ENCODE data around the gene MYO7B.
A peak's percentile ranks its signal among the peaks of the same experiment; 100 is the strongest.

MYO7B gene

DNA sequence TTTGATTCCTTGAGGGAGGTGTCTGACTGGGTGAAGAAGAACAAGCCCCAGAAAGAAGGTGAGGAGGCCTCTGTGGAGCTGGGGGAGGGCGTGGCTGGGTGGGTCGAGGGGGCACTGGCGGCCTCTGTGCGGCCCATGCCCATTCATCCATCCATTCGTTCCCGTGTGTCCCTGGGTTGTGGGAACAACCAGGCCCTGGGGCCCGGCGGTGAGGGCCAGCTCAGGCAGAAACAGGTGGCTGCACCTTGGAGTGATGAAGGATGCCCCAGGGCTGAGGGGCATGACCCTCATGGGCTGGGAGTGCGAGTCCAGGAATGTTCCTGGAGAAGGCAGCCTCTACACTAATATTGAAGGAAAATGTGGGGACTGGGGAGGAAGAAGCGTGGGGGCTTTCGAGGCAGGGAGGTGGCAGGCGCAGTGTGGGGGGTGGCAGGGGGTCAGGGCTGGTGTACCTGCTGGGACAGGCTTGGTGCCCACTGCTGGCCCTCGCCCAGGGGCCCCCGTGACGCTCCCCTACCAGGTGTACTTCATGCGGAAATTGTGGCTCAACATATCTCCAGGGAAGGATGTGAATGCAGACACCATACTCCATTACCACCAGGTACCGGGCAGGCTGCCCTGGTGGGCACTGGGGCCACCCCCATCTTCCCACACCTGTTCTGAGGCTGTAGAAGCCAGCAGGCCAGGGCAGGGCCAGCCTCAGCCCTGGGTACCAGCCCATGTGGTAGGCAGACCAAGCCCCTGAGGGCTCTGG, 99.3 kb downstream of the MYO7B start:
- DNase-seq: no peak

DNA sequence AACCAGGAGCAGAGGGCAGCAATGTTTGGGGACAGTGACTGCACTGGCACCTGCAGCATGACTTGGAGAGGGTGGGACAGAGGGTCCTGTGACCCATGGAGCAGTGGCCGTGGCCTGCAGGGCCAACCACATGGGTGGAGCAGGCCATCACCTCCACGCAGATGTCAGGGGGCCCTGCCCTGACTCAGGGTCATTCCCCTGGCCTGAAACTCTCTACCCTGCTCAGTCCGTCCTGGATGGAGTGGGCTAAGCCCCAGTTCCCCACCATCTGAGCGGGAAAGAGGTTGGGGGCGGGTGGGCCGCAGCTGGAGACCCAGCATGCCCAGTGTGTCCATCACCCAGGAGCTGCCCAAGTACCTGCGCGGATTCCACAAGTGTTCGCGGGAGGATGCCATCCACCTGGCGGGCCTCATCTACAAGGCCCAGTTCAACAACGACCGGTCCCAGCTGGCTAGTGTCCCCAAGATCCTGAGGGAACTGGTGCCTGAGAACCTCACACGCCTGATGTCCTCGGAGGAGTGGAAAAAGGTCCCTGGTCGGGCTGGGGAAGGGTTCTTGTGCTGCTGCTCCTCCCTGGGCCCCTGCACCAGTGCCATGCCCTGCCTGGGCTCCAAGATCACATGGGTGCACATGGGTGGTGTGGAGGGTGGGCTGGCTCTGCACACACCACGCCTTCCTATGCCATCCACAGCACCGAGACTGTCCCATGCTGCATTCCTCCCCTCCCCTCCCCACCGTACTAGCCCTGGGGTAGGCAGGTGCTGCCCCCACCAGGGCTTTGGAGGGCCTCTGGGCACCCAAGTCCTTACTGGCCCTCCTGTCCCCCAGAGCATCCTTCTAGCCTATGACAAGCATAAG, 100.1 kb downstream of the MYO7B start:
- no peak for DNase-seq

DNA sequence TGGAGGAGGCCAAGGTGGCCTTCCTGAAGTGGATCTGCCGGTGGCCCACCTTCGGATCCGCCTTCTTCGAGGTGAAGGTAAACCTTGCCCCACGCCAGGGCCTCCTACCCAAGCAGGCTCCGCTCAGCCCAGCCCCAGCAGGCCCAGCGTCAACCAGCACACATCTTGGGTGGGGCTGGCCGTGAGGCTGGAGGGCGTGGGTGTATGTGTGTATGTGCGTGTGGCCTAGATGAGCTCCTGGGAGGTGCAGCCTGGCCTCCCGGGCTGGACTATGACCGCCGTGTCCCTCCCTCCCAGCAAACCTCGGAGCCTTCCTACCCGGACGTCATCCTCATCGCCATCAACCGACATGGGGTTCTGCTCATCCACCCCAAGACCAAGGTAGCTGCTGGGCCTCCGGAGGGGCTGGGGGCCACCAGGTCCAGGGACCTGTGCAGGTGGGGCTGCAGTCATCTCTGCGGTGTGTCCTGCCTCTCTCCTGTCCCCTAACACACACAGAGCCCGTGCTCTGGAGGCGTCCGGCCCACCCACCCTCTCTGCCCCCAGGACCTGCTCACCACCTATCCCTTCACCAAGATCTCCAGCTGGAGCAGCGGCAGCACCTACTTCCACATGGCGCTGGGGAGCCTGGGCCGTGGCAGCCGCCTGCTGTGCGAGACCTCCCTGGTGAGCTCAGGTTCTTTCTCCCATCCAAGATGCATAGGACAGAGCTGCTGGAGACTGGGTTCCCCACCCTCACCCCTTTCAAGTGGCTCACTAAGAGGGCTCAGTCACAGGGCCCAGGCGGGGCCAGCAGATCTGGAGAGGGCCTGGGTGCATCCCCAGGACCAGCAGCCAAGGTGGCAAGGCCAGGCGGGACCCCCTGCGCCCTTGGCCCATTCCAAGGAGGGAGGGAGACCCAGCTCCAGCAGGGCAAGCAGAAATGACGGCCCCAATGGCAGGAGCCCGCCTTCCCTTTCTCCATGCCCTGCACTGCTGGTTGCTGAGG, 101.1 kb downstream of the MYO7B start:
- DNase-seq: no peak

DNA sequence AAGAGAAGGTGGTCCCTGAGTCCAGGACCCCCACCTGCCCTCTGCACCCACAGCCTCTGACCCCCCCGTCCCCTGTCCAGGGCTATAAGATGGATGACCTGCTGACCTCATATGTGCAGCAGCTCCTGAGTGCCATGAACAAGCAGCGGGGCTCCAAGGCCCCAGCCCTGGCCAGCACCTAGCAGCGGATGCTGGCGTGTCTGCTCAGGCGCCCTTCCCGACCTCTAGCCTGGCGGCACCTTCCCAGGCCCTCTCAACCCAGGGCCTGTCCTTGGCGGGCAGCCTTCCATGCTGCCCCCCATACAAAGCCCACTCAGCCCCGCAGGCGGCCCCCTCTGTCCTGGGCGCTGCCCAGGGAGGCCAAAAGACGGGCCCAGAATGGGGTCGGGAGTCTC, 101.8 kb downstream of the MYO7B start:
- DNase-seq: no peak

DNA sequence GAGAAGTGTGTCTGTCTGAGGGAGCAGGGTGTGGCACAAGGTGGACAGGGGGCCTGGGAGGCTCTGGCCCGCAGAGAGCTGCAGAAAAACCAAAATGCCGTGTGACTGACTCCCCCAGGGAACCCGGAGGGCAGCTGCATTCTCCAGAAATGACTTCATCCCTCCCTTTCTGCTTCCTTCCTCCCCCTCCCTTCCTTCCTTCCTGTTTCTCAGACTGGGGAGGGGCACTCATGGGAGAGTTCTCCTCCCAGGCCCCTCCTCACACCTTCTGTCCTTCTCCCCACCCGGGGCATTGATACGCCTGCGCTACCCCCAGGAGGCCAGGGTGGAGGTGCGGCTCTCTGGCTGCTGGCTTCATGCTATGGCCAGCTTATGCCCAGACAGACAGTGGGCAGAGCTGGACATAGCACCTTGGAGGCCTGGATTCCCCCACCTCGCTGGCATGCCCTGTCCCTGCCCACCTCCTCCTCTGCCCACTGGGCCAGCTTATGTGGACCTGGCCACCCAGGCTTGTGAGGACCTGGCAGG, 102.3 kb downstream of the MYO7B start:
- no peak for DNase-seq

DNA sequence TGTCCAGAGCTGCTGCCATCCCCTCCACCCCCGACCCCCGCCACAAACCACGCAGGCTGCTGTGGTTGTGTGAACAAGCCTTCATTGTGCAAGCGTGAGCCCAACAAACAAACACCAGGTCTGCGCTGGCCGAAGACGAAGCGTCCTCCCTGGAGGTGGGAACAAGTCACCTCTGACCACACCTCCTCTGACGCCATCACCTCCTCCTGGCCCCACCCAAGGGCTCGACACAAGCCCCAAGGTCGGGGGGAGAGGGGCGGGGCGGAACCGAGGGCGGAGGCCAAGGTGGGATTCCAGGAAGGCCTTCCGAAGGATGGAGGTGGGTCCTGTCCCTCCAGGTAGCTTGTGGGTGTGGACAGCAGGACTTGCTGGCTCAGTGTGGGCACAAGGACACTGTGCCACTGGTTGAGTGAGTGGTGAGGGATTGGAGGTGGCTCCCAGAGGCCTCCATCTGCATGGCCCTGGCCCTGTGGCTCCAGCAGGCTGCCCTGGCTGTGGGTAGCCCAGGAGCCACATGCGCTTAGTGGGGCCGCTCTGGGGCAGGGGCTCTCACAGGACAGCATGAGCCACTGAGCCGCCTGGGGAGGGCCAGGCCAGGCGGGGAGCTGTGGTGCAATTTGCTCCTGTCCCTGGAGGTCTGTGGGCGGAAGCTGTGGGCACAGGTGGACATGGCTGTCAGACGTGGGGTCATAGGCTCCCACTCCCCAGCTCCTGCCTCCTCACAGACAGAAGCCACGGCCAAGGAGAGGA, 103.1 kb downstream of the MYO7B start:
- no peak for DNase-seq

DNA sequence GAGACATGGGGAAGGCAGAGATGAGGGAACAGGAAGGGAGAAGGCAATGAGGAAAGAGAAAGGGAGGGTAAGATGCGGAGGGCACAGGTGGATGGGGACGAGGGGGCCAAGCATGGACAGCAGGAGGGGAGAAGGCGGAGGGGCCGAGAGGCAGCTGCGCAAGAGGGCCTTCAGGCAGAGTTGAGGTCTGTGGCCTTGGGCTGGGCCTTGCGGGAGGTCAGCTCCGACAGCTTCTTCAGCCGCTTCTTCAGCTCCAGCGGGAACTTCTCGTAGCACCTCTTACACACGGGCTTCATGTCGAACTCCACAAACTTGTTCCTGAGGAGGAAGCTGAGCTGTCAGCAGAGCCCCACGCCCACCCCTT, 103.6 kb downstream of the MYO7B start:
- no peak for DNase-seq

DNA sequence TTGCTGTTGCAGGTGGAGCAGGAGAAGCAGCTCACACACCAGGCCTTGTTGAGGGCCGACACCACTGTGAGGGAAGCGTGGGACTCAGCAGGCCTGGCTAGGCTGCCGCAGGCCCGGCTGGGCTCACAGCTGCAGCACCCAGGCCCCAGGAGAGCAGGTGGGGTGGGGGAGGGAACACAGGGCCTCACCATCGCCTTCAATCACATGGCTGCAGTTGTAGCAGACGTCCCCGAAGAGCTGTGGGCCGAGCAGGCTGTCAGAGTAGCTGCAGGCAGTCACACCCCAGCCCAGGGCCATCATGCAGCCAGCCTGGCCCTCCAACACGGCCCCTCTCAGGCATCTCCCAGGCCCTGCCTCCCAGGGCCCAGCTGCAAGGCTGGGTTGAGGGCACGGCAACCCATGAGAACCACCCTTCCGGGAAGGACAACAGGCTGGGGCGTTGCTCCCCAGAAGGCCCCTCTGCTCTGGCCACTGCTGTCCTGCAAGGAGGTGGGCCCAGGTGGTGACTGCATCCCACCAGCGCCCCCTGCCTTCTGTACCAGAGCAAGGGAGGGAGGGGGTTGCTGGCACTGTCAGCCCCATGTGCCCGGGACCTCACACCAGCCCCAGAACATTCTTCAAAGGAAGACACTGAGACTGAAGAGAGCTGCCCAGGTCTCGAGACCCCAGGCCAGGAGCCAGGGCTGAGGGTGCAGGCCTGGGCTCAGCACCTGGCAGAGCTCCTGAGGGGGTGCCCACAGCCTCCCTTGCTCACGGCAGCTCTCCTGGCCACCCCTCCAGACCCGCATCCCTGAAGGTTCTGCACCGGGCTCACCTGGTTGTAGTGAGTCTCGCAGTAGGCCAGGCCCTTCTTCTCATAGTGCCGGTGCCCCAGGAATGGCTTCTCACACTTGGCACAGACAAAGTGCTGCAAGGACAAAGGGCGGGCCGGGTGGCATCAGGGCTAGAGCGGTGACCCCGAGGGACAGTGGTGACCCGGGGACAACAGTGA, 104.9 kb downstream of the MYO7B start:
- DNase-seq: peak in 1 of 51 donors; percentile 14

DNA sequence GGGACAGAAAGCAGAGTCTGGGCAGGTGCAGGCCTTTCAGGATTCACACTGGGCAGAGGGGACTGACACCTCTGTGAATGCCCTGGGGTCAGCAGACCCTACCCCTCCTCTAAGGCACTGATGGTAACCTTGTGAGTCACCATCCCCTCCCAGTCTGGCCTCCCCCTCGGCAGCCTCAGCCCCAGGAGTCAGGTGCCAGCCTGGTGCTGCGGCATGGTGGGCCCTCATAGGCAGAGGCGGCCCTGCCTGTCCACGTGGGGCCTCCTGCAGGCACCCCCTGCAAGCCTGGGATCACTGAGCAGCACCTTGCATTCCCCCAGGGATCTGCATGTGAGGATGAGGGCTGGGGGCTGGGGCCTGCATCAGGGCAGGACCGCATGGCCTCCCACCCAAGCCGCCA, 105.7 kb downstream of the MYO7B start:
- no peak for DNase-seq

DNA sequence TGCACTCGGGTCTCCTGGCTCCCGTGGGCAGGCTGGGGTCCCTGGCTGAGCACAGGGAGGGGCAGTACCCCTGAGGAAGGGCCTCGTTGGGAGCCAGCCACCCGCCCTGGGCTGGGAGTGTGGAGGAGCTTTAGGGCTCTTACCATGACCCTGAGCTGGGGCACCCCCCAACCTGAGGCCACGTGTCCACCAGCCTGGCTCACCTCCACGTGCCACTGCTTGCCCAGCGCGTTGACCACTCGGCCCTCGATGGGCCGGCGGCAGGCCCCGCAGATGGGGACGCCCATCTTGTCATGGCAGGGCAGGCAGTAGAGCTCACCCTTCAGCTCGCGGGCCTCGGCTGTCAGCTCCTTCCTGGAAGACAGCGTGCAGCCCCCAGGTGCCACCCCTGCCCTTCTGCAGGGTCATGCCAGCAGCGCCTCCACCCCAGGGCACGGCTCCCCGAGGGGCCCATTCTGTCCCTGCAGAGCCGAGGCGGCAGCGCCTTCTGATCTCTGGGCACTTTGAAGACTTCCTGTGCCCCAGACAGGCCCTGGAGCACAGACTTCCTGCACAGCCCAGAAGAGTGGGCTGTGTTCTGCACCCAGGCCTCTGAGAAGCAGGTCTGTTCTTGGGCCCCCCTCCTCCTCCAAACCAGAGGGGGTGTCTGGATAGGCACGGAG, 106.5 kb downstream of the MYO7B start:
- no peak for DNase-seq

DNA sequence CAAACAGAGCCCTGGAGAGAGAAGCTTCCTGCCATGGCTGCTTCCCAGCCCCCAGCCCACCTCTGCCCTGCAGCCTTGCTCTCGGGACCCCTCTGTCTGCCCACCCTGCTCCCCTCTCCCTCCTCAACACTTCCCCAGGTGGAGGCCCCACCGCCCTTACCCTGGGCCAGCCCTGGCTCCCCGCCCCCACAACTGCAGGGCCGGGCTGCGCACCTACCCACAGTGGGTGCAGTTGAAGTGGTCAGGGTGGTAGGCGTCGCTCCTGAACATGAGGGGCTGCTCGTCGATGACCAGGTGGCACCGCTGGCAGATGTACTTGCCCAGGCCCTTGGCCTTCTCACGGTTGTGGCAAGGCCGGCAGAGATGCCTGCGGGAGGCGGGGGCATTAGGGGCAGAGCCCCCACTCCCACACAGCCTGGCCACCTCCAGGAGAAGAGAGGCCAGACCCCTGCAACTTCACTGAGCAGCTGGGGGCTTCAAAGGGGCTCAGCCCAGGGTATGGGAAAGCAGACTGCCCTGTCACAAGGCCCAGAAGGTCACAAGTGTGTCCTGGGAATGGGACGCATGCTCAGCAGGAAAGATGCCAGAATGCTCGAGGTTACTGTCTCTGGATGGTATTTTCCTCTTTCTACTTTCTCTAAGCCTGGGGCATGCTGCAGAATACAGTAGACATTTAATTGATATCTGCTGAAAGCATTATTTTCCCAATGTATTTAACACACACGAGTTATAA, 107.4 kb downstream of the MYO7B start:
- no peak for DNase-seq

DNA sequence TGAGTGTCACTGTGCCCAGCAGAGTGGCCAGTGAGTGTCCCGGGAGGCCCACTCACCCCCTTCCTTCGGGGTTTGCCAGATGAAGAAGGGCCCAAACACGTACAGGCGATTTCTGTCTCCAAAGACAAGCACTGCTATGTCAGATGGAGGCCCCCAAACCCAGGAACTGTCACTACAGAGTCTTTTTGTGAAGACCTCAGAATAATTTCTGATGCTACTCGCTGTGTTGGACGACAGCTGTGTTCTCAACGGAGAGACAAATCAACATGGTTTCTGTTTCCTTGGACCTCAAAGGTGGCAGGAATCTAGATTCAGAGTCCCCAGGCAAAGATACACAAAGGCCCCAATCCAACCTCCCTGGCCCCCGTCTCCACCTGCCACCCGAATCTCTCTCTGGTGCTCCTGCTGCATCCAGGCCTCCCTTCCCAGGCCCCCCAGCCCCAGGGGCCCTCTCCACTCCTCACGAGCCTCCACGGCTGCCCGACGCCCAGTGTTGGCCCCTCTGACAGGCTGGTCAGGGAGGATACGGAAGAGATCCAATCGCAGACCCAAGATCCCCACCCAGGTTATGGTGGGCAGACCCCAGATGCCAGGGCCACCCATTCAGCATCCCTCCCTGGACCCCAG, 108.1 kb downstream of the MYO7B start:
- peak in 2 of 51 donors; percentile 23 to 26 for DNase-seq

DNA sequence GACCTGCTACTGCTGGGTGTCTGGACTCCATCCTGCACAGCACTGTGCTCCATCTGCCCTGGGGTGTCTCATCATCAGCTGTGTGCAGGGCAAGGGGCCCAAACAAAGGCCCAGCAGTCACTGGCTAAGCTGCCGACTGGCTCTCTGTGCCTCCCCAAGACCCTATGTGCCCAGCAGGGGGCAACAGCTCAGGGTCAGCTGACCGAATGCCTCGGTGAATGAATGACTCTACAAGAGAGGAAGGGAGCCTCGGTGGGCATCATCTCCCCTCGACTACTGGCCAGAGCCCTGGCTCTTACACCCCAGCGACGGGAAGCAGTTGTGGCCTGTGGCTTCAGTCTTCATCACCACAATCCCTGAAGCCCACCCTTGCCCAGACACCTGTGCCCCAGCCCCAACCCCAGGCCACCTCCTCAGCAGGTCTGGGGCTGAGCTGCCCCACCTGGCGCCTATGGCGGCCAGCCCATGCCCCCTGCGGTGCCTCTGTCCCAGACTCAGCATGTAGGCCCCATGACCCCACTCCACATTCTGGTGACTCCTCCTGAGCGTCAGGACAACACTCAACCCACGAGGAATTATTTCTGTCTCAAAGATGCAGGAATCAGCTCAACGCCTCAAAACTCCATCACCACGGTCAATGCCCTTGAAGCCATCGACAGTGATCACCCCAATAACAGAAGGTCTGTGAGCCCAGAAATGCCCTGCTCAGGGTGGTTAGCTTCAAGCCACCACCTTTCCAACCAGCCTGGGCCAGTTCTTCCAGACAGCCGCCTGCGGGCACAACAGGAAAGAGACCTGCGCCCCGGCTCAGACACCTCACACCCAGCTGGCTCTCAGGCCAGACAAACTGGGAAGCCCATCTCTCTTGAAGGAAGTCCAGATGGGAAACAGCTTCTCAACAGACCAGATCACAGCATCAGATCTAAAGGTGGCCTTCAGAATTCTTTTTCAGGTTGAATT, 108.9 kb downstream of the MYO7B start:
- peak in 2 of 51 donors; percentile 18 to 22 for DNase-seq

DNA sequence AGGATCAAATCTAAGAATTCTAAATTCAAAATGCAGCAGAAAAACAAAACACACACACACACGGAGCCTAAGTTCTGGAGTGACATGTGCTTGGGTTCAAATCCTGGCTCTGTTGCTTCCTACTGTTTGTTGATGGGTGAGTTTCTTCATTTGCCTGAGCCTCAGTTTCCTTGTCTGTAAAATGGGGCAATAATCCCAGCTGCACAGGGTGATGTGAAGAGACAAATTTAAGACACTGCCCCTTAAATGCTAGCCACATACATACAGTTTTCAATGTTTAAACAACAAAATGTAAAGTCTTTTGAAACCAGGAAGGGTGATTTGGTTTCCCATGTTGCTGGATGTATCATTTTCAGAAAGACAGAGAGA, 109.5 kb downstream of the MYO7B start:
- DNase-seq: no peak

DNA sequence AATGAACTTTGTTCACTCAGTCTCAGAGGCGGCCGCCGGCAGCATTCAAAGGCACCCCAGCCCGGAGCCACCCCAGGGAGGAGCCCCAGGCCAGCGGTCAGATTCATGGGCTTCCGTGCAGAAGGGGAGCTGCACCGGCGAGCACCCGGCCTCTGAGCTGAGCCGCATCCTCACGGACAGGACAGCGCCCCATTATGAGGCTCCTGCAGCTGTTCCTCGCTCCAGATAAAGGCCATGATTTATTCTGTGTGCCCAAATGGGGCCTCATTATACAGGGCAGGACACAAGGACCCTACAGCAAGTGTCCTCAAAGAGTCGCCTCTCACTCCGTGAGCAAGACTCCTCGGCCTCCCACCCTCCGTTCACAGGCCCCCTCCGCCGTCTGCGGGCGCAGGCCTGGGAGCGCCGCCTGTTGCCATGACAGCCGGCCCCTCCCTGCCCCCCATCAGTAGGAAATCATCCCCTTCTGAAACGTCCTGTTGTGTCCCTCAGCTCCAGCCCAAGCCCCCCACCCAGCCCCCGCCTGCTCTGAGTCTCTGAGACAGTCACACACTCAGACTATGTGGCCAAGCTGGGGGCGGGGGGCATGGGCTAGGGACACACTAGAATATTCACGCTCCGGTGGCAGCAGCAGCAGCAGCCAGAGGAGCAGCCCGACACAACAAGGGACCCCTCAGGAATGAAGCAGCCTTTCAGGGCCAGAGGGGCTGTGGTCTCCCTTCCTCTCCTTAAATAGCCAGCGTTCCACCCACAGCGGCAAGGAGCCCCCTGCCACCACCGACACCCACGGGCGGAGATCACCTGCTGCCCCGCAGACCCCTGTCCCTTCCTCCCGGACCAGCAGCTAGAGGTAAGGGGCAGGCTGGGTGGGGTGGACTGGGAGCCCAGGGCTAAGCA, 110.2 kb downstream of the MYO7B start, which contains the start of gene GPR17:
Gene GPR17 (plus strand): TSS at position 759 of the 897 bp plus-strand sequence. CDS start 4,583 bp downstream, outside the sequence.
- peak in 35 of 51 donors; percentile 13 to 86 (median 63) for DNase-seq
